ENCODE measurements around the gene ACAT1. TPM values are rescaled to one million over a fixed set of nuclear protein-coding genes. Genes with fewer than 3 reads are reported as not detected.

ACAT1 gene
- 41.0 and 49.3 TPM in 2 replicates for total RNA-seq (2013; cell fraction: nucleolus; rRNA removed)
- total RNA-seq (2014; rRNA removed) (75.9 and 80.8 TPM in 2 replicates), total RNA-seq (2014; rRNA removed; fragmentation: Illumina TruSeq; extraction: Trizol) (88.9 and 91.5 TPM in 2 replicates), total RNA-seq (2021) (57.1 and 62.2 TPM in 2 replicates), polyA plus RNA-seq (2011; rRNA removed) (139 and 177 TPM in 2 replicates), polyA plus RNA-seq (2014; fragmentation: Illumina TruSeq; extraction: Trizol) (88.4 and 106 TPM in 2 replicates), polyA plus RNA-seq (2014; fragmentation: Nextera tagmentation; extraction: Ambion mirVana) (10 to 100 TPM; 58.2 to 93.5 TPM), polyA plus RNA-seq (2014; rRNA removed) (96.1 and 97.9 TPM in 2 replicates), polyA plus RNA-seq (2016; fragmentation: Nextera tagmentation; extraction: Ambion mirVana) (100 to 1,000 TPM; 127 to 130 TPM), polyA minus RNA-seq (2011; rRNA and poly(A)+ RNA removed) (50.1 and 63.1 TPM in 2 replicates), Bru-seq, nascent RNA (percentile 66 among the genes with signal in this experiment), BruChase-seq, experiment 1, labeled RNA remaining after a 6-hour chase (percentile 68 among the genes with signal in this experiment), BruChase-seq, experiment 2, labeled RNA remaining after a 2-hour chase (percentile 64 among the genes with signal in this experiment)
- 39.0 TPM for polyA plus RNA-seq (2011; ENCODE audit: low read depth)
- polyA plus RNA-seq (2011; cell fraction: cytosol; rRNA removed), result 46.3 and 51.9 TPM in 2 replicates
- polyA plus RNA-seq (2011; cell fraction: nucleus; rRNA removed), result 33.2 and 35.9 TPM in 2 replicates
- polyA plus RNA-seq (2012), result 43.1 and 51.9 TPM in 2 replicates
- polyA minus RNA-seq (2011; cell fraction: cytosol; rRNA and poly(A)+ RNA removed), result 13.9 and 19.0 TPM in 2 replicates
- 5.8 and 15.5 TPM in 2 replicates for polyA minus RNA-seq (2011; cell fraction: nucleus; rRNA and poly(A)+ RNA removed)
- long read RNA-seq, experiment 1, transcript ACAT1-201 (12 exons, 1,761 nt), result major isoform, 78 of 82 reads
- long read RNA-seq, experiment 1, partial matches to known transcripts, result 0 of 82 reads
- long read RNA-seq, experiment 1, other reads (novel, unspliced or antisense), result 4 of 82 reads
- long read RNA-seq, experiment 2, transcript ACAT1-201 (12 exons, 1,761 nt), result major isoform, 713 of 766 reads
- long read RNA-seq, experiment 2, partial matches to known transcripts, result 30 of 766 reads
- long read RNA-seq, experiment 2, other reads (novel, unspliced or antisense), result 23 of 766 reads

- BruUV-seq (replicated peaks), result no TSS peak
- peak; percentile 89 for FAIRE-seq
- WGBS (ENCODE audit: insufficient coverage, insufficient replicate concordance, low lambda C conversion rate, missing lambda C conversion rate), result 1% methylated on average over 73 of the region's 73 CpGs
- TF ChIP-seq PRDM15 (CRISPR knock-in tag; IDR thresholded peaks at IDR 0.05), result no peak
- TF ChIP-seq USF2 (IDR thresholded peaks at IDR 0.05; ENCODE audit: borderline replicate concordance, low read depth, low read length), result peak; percentile 5; the same call in 1 of the 2 replicates
- peak; percentile 47; the same call in 1 of the 2 replicates for TF ChIP-seq SMAD5 (IDR thresholded peaks at IDR 0.05; ENCODE audit: low read depth)
- TF ChIP-seq YY1 (IDR thresholded peaks at IDR 0.05; ENCODE audit: low read depth, low read length), result peak; percentile 70; the same call in 1 of the 2 replicates
- peak; percentile 43 for TF ChIP-seq RUNX3 (IDR thresholded peaks at IDR 0.05; ENCODE audit: low read length)
- TF ChIP-seq DPF2 (IDR thresholded peaks at IDR 0.05), result peak; percentile 65; the same call in 1 of the 2 replicates
- no peak for TF ChIP-seq PBX3 (IDR thresholded peaks at IDR 0.05; ENCODE audit: insufficient replicate concordance, low read depth, low read length)
- TF ChIP-seq NR2F1 (conservative IDR thresholded peaks at IDR 0.05), result peak; percentile 64
- peak; percentile 49 for TF ChIP-seq SMAD1 (IDR thresholded peaks at IDR 0.05; ENCODE audit: low read depth, partially characterized antibody)
- no peak for TF ChIP-seq IRF4 (IDR thresholded peaks at IDR 0.05; ENCODE audit: low read depth, low read length)
- TF ChIP-seq ETV6 (conservative IDR thresholded peaks at IDR 0.05 in 1 of 2, IDR thresholded peaks at IDR 0.05 in 1 of 2; ENCODE audit: borderline replicate concordance in 1 of 2, low read depth in 1 of 2), result no peak
Measured at GRCh38 chr11:108121274-108122155, at the start of gene ACAT1. ACAT1 (plus strand) TSS chr11:108121567; CDS start chr11:108121607, 40 bp downstream.

More at GRCh38 chr11:108121274-108122155, at the start of gene ACAT1:
- in situ Hi-C loops (cut with MboI) (loop anchor here (5.0 kb wide), 1 partner anchor 531 kb away; no protein-coding TSS in a partner anchor), intact Hi-C loops (cut with micrococcal nuclease; ENCODE audit: unreplicated experiment) (loop anchor here (2.0 to 5.0 kb wide), 2 partner anchors 101 to 541 kb away; partner anchors contain the start of genes ATM and NPAT)
- peak; percentile 98 for ATAC-seq
- SMC1A ChIA-PET (ENCODE audit: uncharacterized antibody, unreplicated experiment), result interaction anchor here (1.0 kb wide), 2 partner anchors 12 to 100 kb away, joined by 3 to 6 read pairs; no protein-coding TSS in a partner anchor
- Histone ChIP-seq H3K9ac (ENCODE audit: control insufficient read depth, insufficient read depth, low read length) (peak within 1 kb of the TSS; percentile 89), H3K36me3 (ENCODE audit: control insufficient read depth in 2 of 2, insufficient read depth in 2 of 2, low read length in 1 of 2) (no peaks in the 10 kb centered on the region), H3K4me3 (peak within 1 kb of the TSS; percentile 73), H3K4me1 (ENCODE audit: control insufficient read depth, insufficient read depth, low read length) (peaks cover 10% of the 10 kb centered on the region), H3K27me3 (replicated peaks in 1 of 2; ENCODE audit: control insufficient read depth in 2 of 2, insufficient read depth in 2 of 2, low read length in 1 of 2) (no peaks in the 10 kb centered on the region), H2AFZ (ENCODE audit: control insufficient read depth, low read depth, low read length) (peak within 1 kb of the TSS; percentile 96), H4K20me1 (ENCODE audit: control insufficient read depth, insufficient read depth) (no peaks in the 10 kb centered on the region), H3K4me2 (ENCODE audit: control insufficient read depth, insufficient read depth) (peak within 1 kb of the TSS; percentile 94), H3K9me3 (replicated peaks; ENCODE audit: control insufficient read depth, insufficient read depth, low read length) (no peaks in the 10 kb centered on the region), H3K79me2 (ENCODE audit: control insufficient read depth, insufficient read depth, low read length) (peaks cover 34% of the 10 kb centered on the region), H3K27ac (ENCODE audit: control insufficient read depth, insufficient read depth) (peak within 1 kb of the TSS; percentile 65)
- POLR2A ChIA-PET, result interaction anchor here (0.6 to 1.0 kb wide), 2 partner anchors 25 to 100 kb away, joined by 3 to 6 read pairs; partner anchors contain the start of gene NPAT
- CTCF ChIA-PET, result interaction anchor here (0.7 to 1.3 kb wide), 2 partner anchors 12 to 148 kb away, joined by 3 to 4 read pairs; no protein-coding TSS in a partner anchor
- RAD21 ChIA-PET (ENCODE audit: unreplicated experiment), result interaction anchor here (4.4 kb wide), 1 partner anchor 100 kb away, joined by 27 read pairs; the partner anchor contains the start of genes ATM and NPAT
- DNase-seq (ENCODE audit: low read depth, low spot score), result peak; percentile 71
